Measurements from ENCODE around the gene CEMIP.

CEMIP gene

DNA sequence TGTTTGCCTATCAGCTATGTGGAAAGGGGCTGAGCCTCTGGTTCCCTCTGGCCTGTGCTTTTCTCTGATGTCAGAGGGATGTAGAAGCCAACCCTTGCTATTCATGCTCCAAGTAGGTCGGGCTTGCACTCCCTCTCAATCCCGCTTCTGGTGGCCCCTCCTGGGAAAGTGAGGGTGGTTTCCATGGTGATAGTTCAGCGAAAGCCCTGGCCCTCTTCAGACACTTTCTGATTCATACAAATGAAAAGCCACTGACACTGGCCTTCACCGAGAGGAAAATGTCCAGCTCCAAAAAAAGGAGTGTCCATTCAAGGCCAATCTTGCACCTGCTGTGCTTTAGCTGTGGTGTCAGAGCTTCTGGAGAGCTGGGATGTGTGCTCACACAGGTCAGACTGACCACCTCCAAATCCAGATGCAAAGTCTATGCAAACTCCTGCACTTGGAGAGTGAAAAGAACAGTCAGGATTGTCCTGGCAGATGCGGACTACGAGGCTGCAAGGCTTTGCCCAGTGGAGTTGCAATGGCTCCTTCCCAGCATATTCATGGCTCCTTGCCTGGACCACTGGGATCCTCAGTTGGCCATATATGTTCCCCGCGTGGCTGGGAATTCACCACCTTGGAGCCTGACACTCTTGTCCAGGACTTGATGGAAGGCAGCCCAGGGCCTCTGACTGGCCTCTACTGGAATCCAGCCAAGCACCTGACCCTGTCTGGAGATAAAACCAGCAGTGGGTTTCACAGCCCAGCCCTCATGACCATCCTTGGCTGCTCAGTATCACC is 96.6 kb downstream of the CEMIP start:
- DNase-seq (ENCODE audit: low read depth in 2 of 2) = peak; percentile 12 to 55
- TF ChIP-seq, protein P1, sequence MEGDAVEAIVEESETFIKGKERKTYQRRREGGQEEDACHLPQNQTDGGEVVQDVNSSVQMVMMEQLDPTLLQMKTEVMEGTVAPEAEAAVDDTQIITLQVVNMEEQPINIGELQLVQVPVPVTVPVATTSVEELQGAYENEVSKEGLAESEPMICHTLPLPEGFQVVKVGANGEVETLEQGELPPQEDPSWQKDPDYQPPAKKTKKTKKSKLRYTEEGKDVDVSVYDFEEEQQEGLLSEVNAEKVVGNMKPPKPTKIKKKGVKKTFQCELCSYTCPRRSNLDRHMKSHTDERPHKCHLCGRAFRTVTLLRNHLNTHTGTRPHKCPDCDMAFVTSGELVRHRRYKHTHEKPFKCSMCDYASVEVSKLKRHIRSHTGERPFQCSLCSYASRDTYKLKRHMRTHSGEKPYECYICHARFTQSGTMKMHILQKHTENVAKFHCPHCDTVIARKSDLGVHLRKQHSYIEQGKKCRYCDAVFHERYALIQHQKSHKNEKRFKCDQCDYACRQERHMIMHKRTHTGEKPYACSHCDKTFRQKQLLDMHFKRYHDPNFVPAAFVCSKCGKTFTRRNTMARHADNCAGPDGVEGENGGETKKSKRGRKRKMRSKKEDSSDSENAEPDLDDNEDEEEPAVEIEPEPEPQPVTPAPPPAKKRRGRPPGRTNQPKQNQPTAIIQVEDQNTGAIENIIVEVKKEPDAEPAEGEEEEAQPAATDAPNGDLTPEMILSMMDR (IDR thresholded peaks at IDR 0.05; ENCODE audit: low read depth, low read length) = no peak
- no peak overlapping the region for H3K4me3 ChIP-seq (replicated peaks in 1 of 2; ENCODE audit: low read depth in 2 of 2, low read length in 2 of 2)

DNA sequence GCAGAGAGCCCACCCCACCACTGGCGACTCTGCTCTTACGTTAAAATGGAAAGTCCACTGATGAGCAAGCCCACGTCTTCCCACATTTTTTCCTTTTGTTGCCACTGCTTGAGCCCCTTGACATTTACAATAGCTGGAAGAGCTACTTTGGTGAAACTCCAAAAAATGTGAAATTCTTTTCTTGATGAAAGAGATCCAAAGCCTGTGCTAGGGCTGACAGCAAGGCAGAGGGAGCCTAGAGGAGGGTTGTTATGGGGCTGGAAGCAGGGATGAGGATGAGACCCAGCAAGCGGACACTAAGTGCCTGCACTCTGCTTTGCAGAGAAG is 97.1 kb downstream of the CEMIP start:
- DNase-seq (ENCODE audit: low read depth in 2 of 2) = no peak
- no peak overlapping the region for H3K4me3 ChIP-seq (replicated peaks in 1 of 2; ENCODE audit: low read depth in 2 of 2, low read length in 2 of 2)
- TF ChIP-seq, protein P1 (IDR thresholded peaks at IDR 0.05; ENCODE audit: low read depth, low read length) = no peak

DNA sequence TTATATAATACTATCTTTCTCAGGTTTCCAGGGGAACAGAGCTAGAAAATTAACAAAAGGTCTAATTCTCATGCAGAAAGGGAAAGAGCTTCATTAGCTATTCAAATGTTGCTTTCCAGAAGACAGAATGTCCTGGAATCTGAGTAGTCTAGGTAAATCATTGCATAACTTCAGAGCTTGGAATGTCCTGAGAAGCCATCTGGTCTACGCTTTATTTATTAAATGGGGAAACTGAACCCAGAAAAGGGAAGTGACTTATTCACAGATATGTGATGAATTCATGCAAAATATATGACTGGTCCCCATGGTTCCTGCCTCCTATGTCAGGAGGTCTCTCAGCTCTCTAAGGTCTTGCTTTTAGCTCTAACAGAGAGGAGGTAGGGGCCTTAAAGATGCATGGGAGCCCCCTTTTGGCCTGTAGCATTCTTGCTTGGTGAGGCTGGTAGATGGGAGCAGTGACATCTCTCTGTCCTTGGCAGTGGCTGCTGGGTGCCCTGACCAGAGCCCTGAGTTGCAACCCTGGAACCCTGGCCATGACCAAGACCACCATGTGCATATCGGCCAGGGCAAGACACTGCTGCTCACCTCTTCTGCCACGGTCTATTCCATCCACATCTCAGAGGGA is 99.2 kb downstream of the CEMIP start:
- no peak overlapping the region for H3K4me3 ChIP-seq (replicated peaks in 1 of 2; ENCODE audit: low read depth in 2 of 2, low read length in 2 of 2)
- TF ChIP-seq, protein P1 (IDR thresholded peaks at IDR 0.05; ENCODE audit: low read depth, low read length) = no peak
- DNase-seq (ENCODE audit: low read depth in 2 of 2) = peak in 1 of 2 donors; percentile 79

DNA sequence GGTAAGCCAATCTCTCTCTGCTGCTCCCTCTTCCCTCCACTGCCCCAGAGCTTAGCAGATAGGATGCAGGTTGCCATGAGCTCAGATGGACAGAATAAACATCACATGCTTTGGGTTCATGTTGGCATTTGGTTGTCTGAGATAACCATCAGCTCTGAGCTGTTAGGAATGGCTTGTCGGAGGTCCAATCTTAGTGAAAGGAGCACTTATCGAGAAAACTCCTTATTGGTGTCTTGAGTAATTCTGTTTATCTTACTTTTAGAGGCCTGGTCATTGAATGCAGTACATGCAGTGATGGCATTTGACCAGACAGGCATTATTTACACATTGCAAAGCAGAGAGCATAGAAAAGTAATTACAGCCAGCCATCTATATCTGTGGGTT is 99.7 kb downstream of the CEMIP start:
- TF ChIP-seq, protein P1 (IDR thresholded peaks at IDR 0.05; ENCODE audit: low read depth, low read length) = no peak
- DNase-seq (ENCODE audit: low read depth in 2 of 2) = peak in 1 of 2 donors; percentile 10
- H3K4me3 ChIP-seq (replicated peaks in 1 of 2; ENCODE audit: low read depth in 2 of 2, low read length in 2 of 2) = no peak overlapping the region

DNA sequence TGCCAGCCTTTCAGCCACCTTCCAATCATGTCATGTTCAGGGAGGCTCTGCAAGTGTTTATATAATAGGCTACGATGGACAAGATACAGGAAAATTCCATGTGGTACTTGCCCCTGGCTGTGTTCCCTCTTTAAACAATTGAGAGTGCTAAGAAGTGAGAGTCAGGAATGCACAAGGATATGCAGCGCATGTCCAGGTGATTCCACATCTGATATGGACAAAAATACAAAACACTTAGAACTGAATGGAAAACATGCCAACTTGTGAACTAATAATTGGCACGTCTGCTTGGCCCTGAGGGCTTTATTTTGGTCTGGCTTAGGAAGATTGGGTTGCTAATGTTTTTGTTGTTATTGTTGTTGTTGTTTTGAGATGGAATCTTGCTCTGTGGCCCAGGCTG is 100.9 kb downstream of the CEMIP start:
- no peak overlapping the region for H3K4me3 ChIP-seq (replicated peaks in 1 of 2; ENCODE audit: low read depth in 2 of 2, low read length in 2 of 2)
- no peak for DNase-seq (ENCODE audit: low read depth in 2 of 2)
- TF ChIP-seq, protein P1 (IDR thresholded peaks at IDR 0.05; ENCODE audit: low read depth, low read length) = no peak

DNA sequence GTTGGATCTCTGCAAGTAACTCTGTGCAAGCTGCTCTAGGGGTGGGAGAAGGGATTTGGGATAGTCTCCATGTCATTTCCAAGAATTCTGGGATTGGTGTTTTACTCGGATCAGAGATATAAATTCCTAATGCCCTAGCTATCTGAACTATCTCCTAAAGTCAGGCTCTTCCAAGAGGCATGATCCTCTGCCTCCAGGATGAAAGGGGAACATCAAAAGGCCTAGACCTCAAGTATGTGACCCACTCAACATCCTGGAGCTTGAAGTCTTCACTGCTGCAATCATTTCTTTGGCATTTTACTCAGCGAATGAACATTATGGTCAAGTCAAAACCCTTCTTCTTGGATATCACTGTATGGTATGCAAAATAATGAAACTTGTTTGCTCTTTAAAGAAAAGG is 104.5 kb downstream of the CEMIP start:
- H3K4me3 ChIP-seq (replicated peaks in 1 of 2; ENCODE audit: low read depth in 2 of 2, low read length in 2 of 2) = no peak overlapping the region
- TF ChIP-seq, protein P1 (IDR thresholded peaks at IDR 0.05; ENCODE audit: low read depth, low read length) = no peak
- DNase-seq (ENCODE audit: low read depth in 2 of 2) = no peak

Data from cardiac fibroblast (primary cell).